Measurements from ENCODE around the gene CRYGA. TPM values are rescaled to one million over a fixed set of nuclear protein-coding genes. Genes with fewer than 3 reads are reported as not detected.

Gene CRYGA
- total RNA-seq (2021; ENCODE audit: unreplicated experiment) = not detected
- not detected for polyA plus RNA-seq (2012; ENCODE audit: insufficient read length)
- not detected for Bru-seq, nascent RNA
- BruChase-seq, experiment 1, labeled RNA remaining after a 2-hour chase = not detected
- not detected for BruChase-seq, experiment 2, labeled RNA remaining after a 6-hour chase
- long read RNA-seq = 0 reads

GRCh38 chr2:208163489-208163888 lies at the start of gene CRYGA:
Gene CRYGA, minus strand, starts transcription at chr2:208163589. Its CDS starts 33 bp downstream, at chr2:208163556.
- CTCF ChIA-PET = no interaction called here
- POLR2A ChIA-PET = no interaction called here
- no TSS peak for BruUV-seq (replicated peaks)
- intact Hi-C loops (cut with micrococcal nuclease; ENCODE audit: unreplicated experiment) (no loop called here), in situ Hi-C loops (cut with HindIII; ENCODE audit: low pct_unique_long_range_greater_than_20kb, low sequenced_read_pairs) (no loop called here)
- TF ChIP-seq REST (IDR thresholded peaks at IDR 0.05; ENCODE audit: insufficient read depth in 1 of 2, low read depth in 2 of 2, low read length in 1 of 2) (no peak), TCF7L2 (IDR thresholded peaks at IDR 0.05; ENCODE audit: low read depth, low read length) (no peak), POLR2AphosphoS5 (IDR thresholded peaks at IDR 0.05; ENCODE audit: low read depth, low read length) (no peak), SIN3A (IDR thresholded peaks at IDR 0.05; ENCODE audit: borderline replicate concordance, insufficient read depth, low read depth, low read length) (no peak), CTCF (IDR thresholded peaks at IDR 0.05) (no peak)
- no peaks in the 10 kb centered on the region for H3K27me3 ChIP-seq (ENCODE audit: control insufficient read depth, insufficient read depth, low read length)
- H3K36me3 ChIP-seq (ENCODE audit: control insufficient read depth, insufficient read depth, low read length) = no peaks in the 10 kb centered on the region
- H3K4me3 ChIP-seq (ENCODE audit: low read depth in 2 of 2, low read length in 2 of 2) = no peak within 1 kb of the TSS
- no peaks in the 10 kb centered on the region for H3K9me3 ChIP-seq (ENCODE audit: control insufficient read depth, insufficient read depth, low read depth, low read length)
- no peaks in the 10 kb centered on the region; the same call in 1 of the 2 replicates for H3K4me1 ChIP-seq (ENCODE audit: control insufficient read depth, insufficient read depth, low read length)
- ATAC-seq (no peak), DNase-seq (ENCODE audit: low read depth, low spot score) (no peak)
- H3K27ac ChIP-seq (ENCODE audit: low read length) = no peak within 1 kb of the TSS

- ChIA-PET POLR2A (no interaction called here), CTCF (no interaction called here)
- in situ Hi-C loops (cut with HindIII; ENCODE audit: low pct_unique_long_range_greater_than_20kb, low sequenced_read_pairs) (no loop called here), intact Hi-C loops (cut with micrococcal nuclease; ENCODE audit: unreplicated experiment) (no loop called here)
- DNase-seq (ENCODE audit: low read depth, low spot score) = no peak
- Histone ChIP-seq H3K27ac (ENCODE audit: low read length) (no peak overlapping the region), H3K4me3 (ENCODE audit: low read depth in 2 of 2, low read length in 2 of 2) (no peak overlapping the region), H3K4me1 (ENCODE audit: control insufficient read depth, insufficient read depth, low read length) (no peaks in the 10 kb centered on the region), H3K9me3 (ENCODE audit: control insufficient read depth, insufficient read depth, low read depth, low read length) (no peaks in the 10 kb centered on the region), H3K36me3 (ENCODE audit: control insufficient read depth, insufficient read depth, low read length) (no peaks in the 10 kb centered on the region), H3K27me3 (ENCODE audit: control insufficient read depth, insufficient read depth, low read length) (no peaks in the 10 kb centered on the region)
- ATAC-seq = no peak
- TF ChIP-seq TCF7L2 (IDR thresholded peaks at IDR 0.05; ENCODE audit: low read depth, low read length) = no peak
- TF ChIP-seq REST (IDR thresholded peaks at IDR 0.05; ENCODE audit: insufficient read depth in 1 of 2, low read depth in 2 of 2, low read length in 1 of 2) = no peak
- TF ChIP-seq CTCF (IDR thresholded peaks at IDR 0.05) = no peak
- TF ChIP-seq SIN3A (IDR thresholded peaks at IDR 0.05; ENCODE audit: borderline replicate concordance, insufficient read depth, low read depth, low read length) = no peak
- no peak for TF ChIP-seq POLR2AphosphoS5 (IDR thresholded peaks at IDR 0.05; ENCODE audit: low read depth, low read length)
- BruUV-seq (replicated peaks) = no TSS peak
Measured at GRCh38 chr2:208210688-208211451, 47.5 kb upstream of the CRYGA start.

Data from Panc1 (cell line).